ENCODE measurements around the gene KLHDC7B. TPM values are rescaled to one million over a fixed set of nuclear protein-coding genes. Genes with fewer than 3 reads are reported as not detected.

The KLHDC7B gene
- total and polyA plus RNA-seq, 2 of the 13 experiments (the other 11 are each of a cell fraction or from before 2014, with no cell fraction given): 0.11 TPM; not detected in 1

- TF ChIP-seq ZNF281 (CRISPR knock-in tag; IDR thresholded peaks at IDR 0.05; ENCODE audit: borderline replicate concordance) (peak; percentile 23; the same call in 1 of the 2 replicates), ZKSCAN5 (CRISPR knock-in tag; IDR thresholded peaks at IDR 0.05) (no peak), HCFC1 (IDR thresholded peaks at IDR 0.05; ENCODE audit: low read depth, low read length) (peak; percentile 63), FOSL1 (CRISPR knock-in tag; IDR thresholded peaks at IDR 0.05; ENCODE audit: borderline replicate concordance) (no peak), ZNF570 (CRISPR knock-in tag; IDR thresholded peaks at IDR 0.05; ENCODE audit: borderline replicate concordance) (no peak), NR2F1 (CRISPR knock-in tag; IDR thresholded peaks at IDR 0.05) (no peak), ZFP36 (IDR thresholded peaks at IDR 0.05; ENCODE audit: borderline replicate concordance, low read depth, low read length, partially characterized antibody) (no peak), ETV5 (CRISPR knock-in tag; IDR thresholded peaks at IDR 0.05; ENCODE audit: borderline replicate concordance) (peak; percentile 62), ZBTB49 (CRISPR knock-in tag; IDR thresholded peaks at IDR 0.05; ENCODE audit: borderline replicate concordance) (no peak), MTF1 (CRISPR knock-in tag; IDR thresholded peaks at IDR 0.05) (no peak), DMAP1 (CRISPR knock-in tag; IDR thresholded peaks at IDR 0.05) (peak; percentile 64), KDM2A (CRISPR knock-in tag; IDR thresholded peaks at IDR 0.05; ENCODE audit: borderline replicate concordance, low read depth) (peak; percentile 67; the same call in 1 of the 2 replicates), PTBP1 (IDR thresholded peaks at IDR 0.05; ENCODE audit: low read depth, low read length, poor library complexity, severe bottlenecking) (no peak), NCOA5 (CRISPR knock-in tag; IDR thresholded peaks at IDR 0.05) (no peak), ZNF34 (CRISPR knock-in tag; IDR thresholded peaks at IDR 0.05; ENCODE audit: borderline replicate concordance) (no peak), ZNF24 (IDR thresholded peaks at IDR 0.05) (no peak), RXRB (CRISPR knock-in tag; IDR thresholded peaks at IDR 0.05; ENCODE audit: borderline replicate concordance) (peak; percentile 64; the same call in 1 of the 2 replicates)
- TF ChIP-seq, protein P1, sequence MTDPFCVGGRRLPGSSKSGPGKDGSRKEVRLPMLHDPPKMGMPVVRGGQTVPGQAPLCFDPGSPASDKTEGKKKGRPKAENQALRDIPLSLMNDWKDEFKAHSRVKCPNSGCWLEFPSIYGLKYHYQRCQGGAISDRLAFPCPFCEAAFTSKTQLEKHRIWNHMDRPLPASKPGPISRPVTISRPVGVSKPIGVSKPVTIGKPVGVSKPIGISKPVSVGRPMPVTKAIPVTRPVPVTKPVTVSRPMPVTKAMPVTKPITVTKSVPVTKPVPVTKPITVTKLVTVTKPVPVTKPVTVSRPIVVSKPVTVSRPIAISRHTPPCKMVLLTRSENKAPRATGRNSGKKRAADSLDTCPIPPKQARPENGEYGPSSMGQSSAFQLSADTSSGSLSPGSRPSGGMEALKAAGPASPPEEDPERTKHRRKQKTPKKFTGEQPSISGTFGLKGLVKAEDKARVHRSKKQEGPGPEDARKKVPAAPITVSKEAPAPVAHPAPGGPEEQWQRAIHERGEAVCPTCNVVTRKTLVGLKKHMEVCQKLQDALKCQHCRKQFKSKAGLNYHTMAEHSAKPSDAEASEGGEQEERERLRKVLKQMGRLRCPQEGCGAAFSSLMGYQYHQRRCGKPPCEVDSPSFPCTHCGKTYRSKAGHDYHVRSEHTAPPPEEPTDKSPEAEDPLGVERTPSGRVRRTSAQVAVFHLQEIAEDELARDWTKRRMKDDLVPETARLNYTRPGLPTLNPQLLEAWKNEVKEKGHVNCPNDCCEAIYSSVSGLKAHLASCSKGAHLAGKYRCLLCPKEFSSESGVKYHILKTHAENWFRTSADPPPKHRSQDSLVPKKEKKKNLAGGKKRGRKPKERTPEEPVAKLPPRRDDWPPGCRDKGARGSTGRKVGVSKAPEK (CRISPR knock-in tag; IDR thresholded peaks at IDR 0.05; ENCODE audit: borderline replicate concordance): no peak
- TF ChIP-seq, protein P2, sequence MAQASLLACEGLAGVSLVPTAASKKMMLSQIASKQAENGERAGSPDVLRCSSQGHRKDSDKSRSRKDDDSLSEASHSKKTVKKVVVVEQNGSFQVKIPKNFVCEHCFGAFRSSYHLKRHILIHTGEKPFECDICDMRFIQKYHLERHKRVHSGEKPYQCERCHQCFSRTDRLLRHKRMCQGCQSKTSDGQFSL (CRISPR knock-in tag; IDR thresholded peaks at IDR 0.05): 0 out of 2 replicates have a peak, but pooled peaks have one; percentile 22
These were observed 37.5 kb upstream of the KLHDC7B start, which contains the start of gene NCAPH2 (continued) for GRCh38 chr22:50507991-50508884.
